Ovary (tissue), 3 donors: ENCODE measurements around the gene SEC16B.

Source experiments
- CTCF ChIP-seq, 3 donors: fragments of 450-650 bp in 2 of 3; fragments of 200-600 bp in 1 of 3; IDR thresholded peaks; one replicate each; pipeline versions ENCODE4 v1.5.1 to v1.8.0; 2016 to 2022; ENCODE audit warnings: antibody characterized with exemption in 3 of 3, mild to moderate bottlenecking in 1 of 3
- POLR2A ChIP-seq: fragments of 450-650 bp; IDR thresholded peaks from one replicate; pipeline ENCODE4 v1.6.1; 2017; ENCODE audit warnings: antibody characterized with exemption, mild to moderate bottlenecking, moderate library complexity
- donor health status: DM: no; HTN: no; CAD: no.

GRCh38 chr1:177981200-177981599 lies 11.3 kb upstream of the SEC16B start:
- TF ChIP-seq CTCF (IDR thresholded peaks at IDR 0.05) (no peak), POLR2A (no peak)
